Neutrophil (primary cell): ENCODE results near the gene ADGB.

Experiments
- H3K27ac ChIP-seq: fragments of 200-600 bp; sonication (generic); 2 replicates; pipeline ENCODE4 v1.5.1; 2016; ENCODE audit warnings: mild to moderate bottlenecking, moderate library complexity
- H3K27me3 ChIP-seq: fragments of 200-600 bp; sonication (generic); 2 replicates; pipeline ENCODE4 v1.6.0; 2016; ENCODE audit warnings: mild to moderate bottlenecking
- H3K36me3 ChIP-seq: fragments of 200-600 bp; sonication (generic); 2 replicates; pipeline ENCODE4 v1.5.1; 2017
- H3K4me1 ChIP-seq, 2 experiments: fragments of 200-600 bp in 1 of 2; sonication (generic) in 1 of 2; 1 replicate in 1 of 2; 2 replicates in 1 of 2; pipeline versions ENCODE4 v1.5.1 to v1.6.1; 2013 to 2016; ENCODE audit warnings: low read depth in 1 of 2, low read length in 1 of 2, mild to moderate bottlenecking in 1 of 2, moderate library complexity in 1 of 2; ENCODE audit not compliant: control insufficient read depth in 1 of 2, insufficient read depth in 1 of 2
- H3K4me3 ChIP-seq, 2 experiments: fragments of 200-600 bp in 1 of 2; sonication (generic) in 1 of 2; 1 replicate in 1 of 2; 2 replicates in 1 of 2; pipeline ENCODE4 v1.5.1; 2013 to 2016; ENCODE audit warnings: low read depth in 1 of 2, low read length in 1 of 2, mild to moderate bottlenecking in 1 of 2, moderate library complexity in 1 of 2
- H3K9me3 ChIP-seq: fragments of 200-600 bp; sonication (generic); 2 replicates; pipeline ENCODE4 v1.5.1; 2016
- TF ChIP-seq, protein P1 (sequence below): fragments of 200-600 bp; sonication (generic); IDR thresholded peaks from 2 replicates; pipeline ENCODE4 v1.5.1; 2016; ENCODE audit warnings: antibody characterized with exemption

ADGB gene

DNA sequence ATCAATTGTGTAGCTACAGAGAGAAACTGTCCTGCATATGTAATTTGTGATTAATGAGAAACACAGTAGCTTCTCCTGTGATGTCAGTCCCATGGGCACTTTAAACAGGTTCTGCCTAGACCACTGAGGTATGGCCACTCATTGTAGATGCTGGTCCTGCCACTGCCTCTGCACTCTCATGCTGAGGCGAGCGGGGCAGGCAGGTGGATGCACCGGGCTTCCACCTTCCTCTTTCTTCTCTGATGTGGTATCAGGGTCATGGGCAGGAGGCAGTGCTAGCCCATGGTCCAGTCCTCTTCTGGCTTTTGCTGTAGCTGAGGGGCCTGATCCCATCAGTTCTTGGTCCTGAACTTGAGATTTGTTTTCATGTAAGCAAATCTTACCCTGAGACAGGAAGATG is 58.7 kb downstream of the ADGB start:
- Histone ChIP-seq H3K27ac (no peak overlapping the region), H3K4me3 (no peak overlapping the region), H3K9me3 (no peaks in the 10 kb centered on the region), H3K36me3 (no peaks in the 10 kb centered on the region), H3K4me1 (no peaks in the 10 kb centered on the region), H3K27me3 (no peaks in the 10 kb centered on the region)
- TF ChIP-seq, protein P1, sequence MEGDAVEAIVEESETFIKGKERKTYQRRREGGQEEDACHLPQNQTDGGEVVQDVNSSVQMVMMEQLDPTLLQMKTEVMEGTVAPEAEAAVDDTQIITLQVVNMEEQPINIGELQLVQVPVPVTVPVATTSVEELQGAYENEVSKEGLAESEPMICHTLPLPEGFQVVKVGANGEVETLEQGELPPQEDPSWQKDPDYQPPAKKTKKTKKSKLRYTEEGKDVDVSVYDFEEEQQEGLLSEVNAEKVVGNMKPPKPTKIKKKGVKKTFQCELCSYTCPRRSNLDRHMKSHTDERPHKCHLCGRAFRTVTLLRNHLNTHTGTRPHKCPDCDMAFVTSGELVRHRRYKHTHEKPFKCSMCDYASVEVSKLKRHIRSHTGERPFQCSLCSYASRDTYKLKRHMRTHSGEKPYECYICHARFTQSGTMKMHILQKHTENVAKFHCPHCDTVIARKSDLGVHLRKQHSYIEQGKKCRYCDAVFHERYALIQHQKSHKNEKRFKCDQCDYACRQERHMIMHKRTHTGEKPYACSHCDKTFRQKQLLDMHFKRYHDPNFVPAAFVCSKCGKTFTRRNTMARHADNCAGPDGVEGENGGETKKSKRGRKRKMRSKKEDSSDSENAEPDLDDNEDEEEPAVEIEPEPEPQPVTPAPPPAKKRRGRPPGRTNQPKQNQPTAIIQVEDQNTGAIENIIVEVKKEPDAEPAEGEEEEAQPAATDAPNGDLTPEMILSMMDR: no peak

DNA sequence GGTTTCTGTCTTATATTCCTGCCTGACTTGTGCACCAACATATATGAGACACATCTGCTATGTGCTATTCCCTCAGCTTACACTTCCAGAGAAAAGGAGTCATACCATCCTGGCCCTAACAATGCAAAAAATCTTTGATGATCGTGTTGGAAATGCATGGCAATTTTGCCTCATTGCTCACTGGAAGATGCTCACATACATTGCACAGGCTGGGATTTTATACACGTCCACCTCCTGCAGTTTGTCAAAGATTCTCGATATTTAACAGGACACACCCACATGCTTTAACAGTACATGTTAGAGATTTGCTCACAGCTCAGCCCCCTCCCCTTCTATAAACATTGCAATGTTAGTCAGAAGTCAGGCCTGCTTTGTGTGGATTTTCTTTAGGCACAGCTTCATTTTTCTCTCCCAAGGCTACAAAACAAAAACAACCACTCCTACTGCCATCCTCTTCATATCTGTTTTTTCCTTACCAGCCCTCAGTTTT is 66.1 kb downstream of the ADGB start:
- TF ChIP-seq, protein P1: no peak
- Histone ChIP-seq H3K27me3 (no peaks in the 10 kb centered on the region), H3K9me3 (no peaks in the 10 kb centered on the region), H3K4me1 (no peaks in the 10 kb centered on the region), H3K27ac (no peak overlapping the region), H3K36me3 (no peaks in the 10 kb centered on the region), H3K4me3 (no peak overlapping the region)

DNA sequence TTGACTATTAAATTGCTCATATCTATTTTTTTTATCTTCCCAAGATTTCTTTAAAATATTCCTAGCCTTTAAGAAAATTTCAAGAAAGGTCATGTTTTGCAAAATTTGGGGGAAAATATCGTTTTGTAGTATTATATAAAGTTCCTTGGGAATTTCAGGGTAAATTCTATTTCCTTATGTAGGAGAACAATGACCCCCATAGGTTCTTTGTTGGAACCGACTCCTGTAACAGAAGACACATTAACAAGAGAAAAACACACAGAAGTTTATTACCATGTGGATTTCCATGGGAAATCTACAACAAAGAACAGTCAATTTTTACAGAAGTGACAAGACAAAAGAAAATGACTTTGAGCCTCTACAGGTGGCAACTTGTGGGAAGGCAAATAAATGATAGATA is 68.1 kb downstream of the ADGB start:
- Histone ChIP-seq H3K4me3 (no peak overlapping the region), H3K27me3 (no peaks in the 10 kb centered on the region), H3K27ac (no peak overlapping the region), H3K36me3 (no peaks in the 10 kb centered on the region), H3K4me1 (no peaks in the 10 kb centered on the region), H3K9me3 (no peaks in the 10 kb centered on the region)
- TF ChIP-seq, protein P1: no peak

DNA sequence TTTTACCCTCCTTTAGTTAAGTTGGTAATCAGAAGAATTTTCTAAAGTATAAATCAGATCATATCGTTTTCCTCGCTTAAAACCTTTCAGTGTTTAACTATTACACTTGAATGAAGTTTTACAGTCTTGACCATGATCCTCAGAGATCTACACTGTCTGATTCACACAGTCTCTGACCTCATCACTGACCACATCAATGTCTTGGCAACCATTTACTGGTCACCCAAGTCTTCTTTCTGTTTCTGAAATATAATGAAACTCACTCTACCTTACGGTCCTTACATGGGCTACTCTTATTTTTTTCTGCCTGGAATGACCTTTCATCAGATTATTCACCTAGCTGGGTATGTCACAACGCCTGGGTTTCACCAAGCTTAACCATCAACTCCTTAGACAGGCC is 71.4 kb downstream of the ADGB start:
- Histone ChIP-seq H3K9me3 (no peaks in the 10 kb centered on the region), H3K27ac (no peak overlapping the region), H3K36me3 (no peaks in the 10 kb centered on the region), H3K4me3 (no peak overlapping the region), H3K4me1 (no peaks in the 10 kb centered on the region), H3K27me3 (no peaks in the 10 kb centered on the region)
- TF ChIP-seq, protein P1: no peak

DNA sequence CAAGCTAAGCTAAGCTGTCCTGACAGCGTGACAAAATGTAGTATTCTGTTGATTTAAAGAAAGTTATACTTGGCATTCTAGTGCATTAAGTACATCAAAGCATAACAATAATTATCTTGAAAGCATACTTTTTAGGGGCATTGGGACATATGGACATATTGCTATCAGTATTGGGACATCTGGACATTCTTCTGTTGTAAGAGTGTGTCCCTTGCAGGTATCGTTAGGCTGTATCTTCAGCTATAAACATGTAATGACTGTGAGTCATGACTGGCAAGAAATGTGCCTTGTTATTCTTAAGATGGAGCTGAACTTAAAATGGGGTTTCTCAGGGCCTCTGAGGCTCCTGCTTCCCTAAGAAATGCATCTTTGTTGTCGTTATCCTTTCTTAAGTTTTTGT is 74.3 kb downstream of the ADGB start:
- TF ChIP-seq, protein P1: no peak

DNA sequence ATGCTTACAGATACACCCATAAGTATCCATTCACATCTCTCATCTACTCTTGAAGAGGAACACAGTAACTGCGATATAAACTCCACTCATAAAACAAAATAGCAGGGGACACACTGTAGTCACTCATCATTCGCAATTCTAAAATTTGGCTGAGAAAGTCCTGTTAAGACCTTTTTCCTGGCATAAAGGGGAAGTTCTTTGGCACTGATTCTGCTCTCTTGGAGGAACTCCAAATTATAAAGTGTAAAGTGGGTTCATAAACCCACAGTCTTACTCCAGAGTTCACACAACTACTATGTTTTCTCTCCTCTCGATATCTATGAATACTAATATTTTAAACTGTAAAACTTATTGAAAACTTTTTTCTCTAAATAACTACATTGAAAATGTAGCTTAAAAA is 80.6 kb downstream of the ADGB start:
- no peak overlapping the region for H3K4me3 ChIP-seq
- H3K27ac ChIP-seq: no peak overlapping the region
- H3K27me3 ChIP-seq: no peaks in the 10 kb centered on the region
- H3K9me3 ChIP-seq: no peaks in the 10 kb centered on the region
- no peaks in the 10 kb centered on the region for H3K4me1 ChIP-seq
- H3K36me3 ChIP-seq: no peaks in the 10 kb centered on the region
- TF ChIP-seq, protein P1: no peak

More for the DNA sequence above, 74.3 kb downstream of the ADGB start:
- H3K36me3 ChIP-seq: no peaks in the 10 kb centered on the region
- H3K27me3 ChIP-seq: no peaks in the 10 kb centered on the region
- H3K4me3 ChIP-seq: no peak overlapping the region
- H3K4me1 ChIP-seq: no peaks in the 10 kb centered on the region
- no peak overlapping the region for H3K27ac ChIP-seq
- no peaks in the 10 kb centered on the region for H3K9me3 ChIP-seq
